Hepatocyte (in vitro differentiated cells): ENCODE measurements around the gene PAN3. TPM values are rescaled to one million over a fixed set of nuclear protein-coding genes. Genes with fewer than 3 reads are reported as not detected.

Experiments
- DNase-seq: peaks from one replicate; pipeline ENCODE4 v3.0.0-alpha.2; 2016; ENCODE audit warnings: low spot score
- H2AFZ ChIP-seq: fragments of 200-600 bp; sonication (generic); 2 replicates; pipeline ENCODE4 v1.6.0; 2016; ENCODE audit warnings: antibody characterized with exemption, mild to moderate bottlenecking
- H3K27ac ChIP-seq: fragments of 200-600 bp; sonication (generic); 2 replicates; pipeline ENCODE4 v1.5.1; 2016; ENCODE audit warnings: mild to moderate bottlenecking
- H3K27me3 ChIP-seq: fragments of 200-600 bp; sonication (generic); 2 replicates; pipeline ENCODE4 v1.6.1; 2016
- H3K36me3 ChIP-seq: fragments of 200-600 bp; sonication (generic); replicated peaks from 2 replicates; pipeline ENCODE4 v1.5.1; 2016; ENCODE audit warnings: low read depth; ENCODE audit not compliant: insufficient read depth
- H3K4me1 ChIP-seq: fragments of 200-600 bp; sonication (generic); 2 replicates; pipeline ENCODE4 v1.5.1; 2016; ENCODE audit warnings: mild to moderate bottlenecking, moderate library complexity; ENCODE audit not compliant: insufficient read depth
- H3K4me2 ChIP-seq: fragments of 200-600 bp; sonication (generic); 2 replicates; pipeline ENCODE4 v1.6.0; 2016
- H3K4me3 ChIP-seq: fragments of 200-600 bp; sonication (generic); 2 replicates; pipeline ENCODE4 v1.5.1; 2016; ENCODE audit warnings: mild to moderate bottlenecking
- H3K79me2 ChIP-seq: fragments of 200-600 bp; sonication (generic); 2 replicates; pipeline ENCODE4 v1.6.0; 2017; ENCODE audit warnings: mild to moderate bottlenecking
- H3K9me2 ChIP-seq: fragments of 200-600 bp; sonication (generic); replicated peaks from 2 replicates; pipeline ENCODE4 v1.6.0; 2017; ENCODE audit warnings: mild to moderate bottlenecking; ENCODE audit not compliant: insufficient read depth
- H3K9me3 ChIP-seq: fragments of 200-600 bp; sonication (generic); 2 replicates; pipeline ENCODE4 v1.5.1; 2016; ENCODE audit warnings: low read depth, mild to moderate bottlenecking
- H4K20me1 ChIP-seq: fragments of 200-600 bp; sonication (generic); 2 replicates; pipeline ENCODE4 v1.6.0; 2016; ENCODE audit warnings: mild to moderate bottlenecking; ENCODE audit not compliant: insufficient read depth, poor library complexity, severe bottlenecking
- CTCF ChIP-seq: fragments of 200-600 bp; sonication (generic); IDR thresholded peaks from 2 replicates; pipeline ENCODE4 v1.5.1; 2016; ENCODE audit warnings: antibody characterized with exemption, mild to moderate bottlenecking; ENCODE audit not compliant: poor library complexity
- EZH2 ChIP-seq: fragments of 200-600 bp; sonication (generic); IDR thresholded peaks from 2 replicates; pipeline ENCODE4 v1.6.1; 2016; ENCODE audit warnings: antibody characterized with exemption, mild to moderate bottlenecking, borderline replicate concordance
- EZH2phosphoT487 ChIP-seq: fragments of 200-600 bp; sonication (generic); IDR thresholded peaks from one replicate; pipeline ENCODE4 v1.6.1; 2018; ENCODE audit warnings: antibody characterized with exemption, mild to moderate bottlenecking, low read depth, moderate library complexity; ENCODE audit not compliant: unreplicated experiment, severe bottlenecking
- WGBS: methylation state at CpG from one replicate; pipeline ENCODE4 v1.1.6; 2016; ENCODE audit warnings: low lambda C conversion rate; ENCODE audit errors: missing lambda C conversion rate; 5-methylcytosine and 5-hydroxymethylcytosine counted together
- polyA plus RNA-seq: library from polyadenylated mRNA; unstranded; fragments of >200 nt; fragmentation: Nextera tagmentation; extraction: Ambion mirVana; gene quantifications from 2 replicates; pipeline ENCODE4 v1.2.1, GENCODE V29; 2016
- total RNA-seq: library from RNA; depleted of rRNA; stranded (reverse); fragments of >200 nt; gene quantifications from 2 replicates; pipeline ENCODE4 v1.2.3, GENCODE V29; 2014

PAN3 gene
- total and polyA plus RNA-seq, 2 experiments from 2014 or later: 6.9 to 29.8 TPM

- TF ChIP-seq CTCF (no peak), EZH2 (no peak), EZH2phosphoT487 (no peak)
- no peaks in the 10 kb centered on the region for H3K79me2 ChIP-seq
- H3K9me2 ChIP-seq: no peaks in the 10 kb centered on the region
- no peak for DNase-seq
- no peaks in the 10 kb centered on the region for H3K4me1 ChIP-seq
- no peaks in the 10 kb centered on the region for H3K9me3 ChIP-seq
- H3K27ac ChIP-seq: no peak overlapping the region
- no peaks in the 10 kb centered on the region for H3K36me3 ChIP-seq
- H3K27me3 ChIP-seq: no peaks in the 10 kb centered on the region
- H3K4me3 ChIP-seq: no peak overlapping the region
- no peak overlapping the region for H3K4me2 ChIP-seq
- no peaks in the 10 kb centered on the region for H4K20me1 ChIP-seq
- no peak overlapping the region for H2AFZ ChIP-seq
- WGBS: 66% methylated on average over 4 of the region's 4 CpGs
Observed at GRCh38 chr13:28301839-28302238, 163.5 kb downstream of the PAN3 start.

GRCh38 chr13:28306325-28306724 is 168.0 kb downstream of the PAN3 start:
- no peak for DNase-seq
- H3K79me2 ChIP-seq: no peaks in the 10 kb centered on the region
- no peak overlapping the region for H3K4me2 ChIP-seq
- TF ChIP-seq CTCF: no peak
- no peak for TF ChIP-seq EZH2phosphoT487
- TF ChIP-seq EZH2: no peak
- no peaks in the 10 kb centered on the region for H3K27me3 ChIP-seq
- no peak overlapping the region for H3K4me3 ChIP-seq
- no peaks in the 10 kb centered on the region for H3K9me3 ChIP-seq
- no peaks in the 10 kb centered on the region for H3K9me2 ChIP-seq
- H3K27ac ChIP-seq: no peak overlapping the region
- WGBS: 94% methylated on average over 10 of the region's 10 CpGs
- H3K4me1 ChIP-seq: no peaks in the 10 kb centered on the region
- H4K20me1 ChIP-seq: no peaks in the 10 kb centered on the region
- no peaks in the 10 kb centered on the region for H3K36me3 ChIP-seq
- no peak overlapping the region for H2AFZ ChIP-seq

- H3K9me3 ChIP-seq: no peaks in the 10 kb centered on the region
- DNase-seq: peak; percentile 29
- H3K9me2 ChIP-seq: no peaks in the 10 kb centered on the region
- 74% methylated on average over 6 of the region's 6 CpGs for WGBS
- H4K20me1 ChIP-seq: no peaks in the 10 kb centered on the region
- no peak overlapping the region for H2AFZ ChIP-seq
- no peak for TF ChIP-seq EZH2phosphoT487
- peak; percentile 24 for TF ChIP-seq CTCF
- no peak overlapping the region for H3K27ac ChIP-seq
- H3K4me1 ChIP-seq: peaks cover 8% of the 10 kb centered on the region
- no peaks in the 10 kb centered on the region for H3K79me2 ChIP-seq
- H3K27me3 ChIP-seq: no peaks in the 10 kb centered on the region
- no peaks in the 10 kb centered on the region for H3K36me3 ChIP-seq
- H3K4me3 ChIP-seq: no peak overlapping the region
- no peak overlapping the region for H3K4me2 ChIP-seq
Observed at GRCh38 chr13:28313579-28313978, 175.2 kb downstream of the PAN3 start.

GRCh38 chr13:28314879-28315278 is 176.5 kb downstream of the PAN3 start:
- no peak overlapping the region for H3K4me3 ChIP-seq
- H3K9me3 ChIP-seq: no peaks in the 10 kb centered on the region
- peaks cover 8% of the 10 kb centered on the region for H3K4me1 ChIP-seq
- no peak overlapping the region for H3K4me2 ChIP-seq
- H3K9me2 ChIP-seq: no peaks in the 10 kb centered on the region
- WGBS: 89% methylated on average over 6 of the region's 6 CpGs
- no peaks in the 10 kb centered on the region for H4K20me1 ChIP-seq
- H3K79me2 ChIP-seq: no peaks in the 10 kb centered on the region
- TF ChIP-seq EZH2phosphoT487 (no peak), CTCF (no peak), EZH2 (no peak)
- H3K27ac ChIP-seq: no peak overlapping the region
- no peaks in the 10 kb centered on the region for H3K36me3 ChIP-seq
- no peaks in the 10 kb centered on the region for H3K27me3 ChIP-seq
- no peak overlapping the region for H2AFZ ChIP-seq
- no peak for DNase-seq
